NCI-H82 treated with DMSO at 0.1 percent for 48 hours (cell line): ENCODE measurements around the gene GLT8D2.

Experiments
- DNase-seq: peaks from one replicate; lab custom pipeline; 2025; ENCODE audit not compliant: unreplicated experiment; lab: John Stamatoyannopoulos, UW

GLT8D2 gene

GRCh38 chr12:103955811-103956508 is 94.0 kb downstream of the GLT8D2 start:
- DNase-seq: no peak

GRCh38 chr12:103952497-103952896 is 97.5 kb downstream of the GLT8D2 start:
- DNase-seq: no peak

- DNase-seq: no peak
Observed at GRCh38 chr12:103948746-103949406, 101.1 kb downstream of the GLT8D2 start.

GRCh38 chr12:103947871-103948555 is 102.0 kb downstream of the GLT8D2 start:
- DNase-seq: no peak

- no peak for DNase-seq
Observed at GRCh38 chr12:103944964-103945363, 105.0 kb downstream of the GLT8D2 start.
